Upper lobe of right lung (tissue), 1 donor: Measurements from ENCODE around the gene ENTREP3. TPM values are rescaled to one million over a fixed set of nuclear protein-coding genes. Genes with fewer than 3 reads are reported as not detected.

Source experiments
- ATAC-seq: fragments of 200-7000 bp; cut with Tn5 transposase; one replicate; pipeline ENCODE4 v1.9.1; 2020; ENCODE audit warnings: mild to moderate bottlenecking, moderate library complexity
- DNase-seq: peaks from one replicate; pipeline ENCODE4 v3.0.0-alpha.2; 2020
- H3K27ac ChIP-seq: fragments of 200-600 bp; one replicate; pipeline ENCODE4 v1.8.0; 2022
- H3K27me3 ChIP-seq: fragments of 200-600 bp; one replicate; pipeline ENCODE4 v1.8.0; 2022; ENCODE audit warnings: mild to moderate bottlenecking
- H3K36me3 ChIP-seq: fragments of 200-600 bp; one replicate; pipeline ENCODE4 v1.8.0; 2022
- H3K4me1 ChIP-seq: fragments of 200-600 bp; one replicate; pipeline ENCODE4 v1.8.0; 2022
- H3K4me3 ChIP-seq: fragments of 200-600 bp; one replicate; pipeline ENCODE4 v1.8.0; 2022; ENCODE audit warnings: mild to moderate bottlenecking
- H3K9me3 ChIP-seq: fragments of 200-600 bp; one replicate; pipeline ENCODE4 v1.8.0; 2022
- intact Hi-C: fragments of 100-400 bp; cut with DNase I; formaldehyde crosslinking; loops from one replicate; pipeline ENCODE4 v1.11.0; 2022
- total RNA-seq: library from RNA; stranded (reverse); fragmentation: NEBNext Ultra II Directional; extraction: Animal tissue kit (Norgen Biotek cat#: 25700); gene quantifications from one replicate; pipeline ENCODE4 v1.2.1, GENCODE V29; 2021
- TF ChIP-seq, protein P1 (sequence below): fragments of 200-600 bp; IDR thresholded peaks from one replicate; pipeline ENCODE4 v1.8.0; 2022; ENCODE audit warnings: antibody characterized with exemption
- donor health status: DM: no; HTN: yes; CAD: no; lungs with severe emphysema.

The ENTREP3 gene
- total RNA-seq, 1 donor from 2014 or later, result 27.8 TPM

DNA sequence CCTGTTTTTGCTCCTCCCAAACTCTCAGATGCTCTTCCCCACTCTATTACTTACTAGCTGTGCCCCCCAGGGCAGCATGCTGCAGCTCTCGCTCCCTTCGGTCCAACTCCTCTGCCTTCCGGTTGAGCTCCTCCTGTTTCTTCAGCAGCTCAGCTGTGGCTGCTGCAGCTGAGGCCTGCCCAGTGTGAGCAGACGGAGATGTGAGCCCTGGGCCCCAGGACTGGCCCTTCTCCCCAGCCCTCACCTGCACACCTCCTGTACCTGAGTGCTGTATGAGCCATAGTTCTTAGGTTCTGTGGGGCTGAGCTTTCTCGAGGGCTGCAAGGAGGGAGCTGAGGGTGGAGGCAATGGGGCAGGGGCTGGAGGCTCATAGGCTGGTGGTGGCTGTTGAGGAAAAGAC lies 5.0 kb upstream of the ENTREP3 start:
- H3K27me3 ChIP-seq, result no peaks in the 10 kb centered on the region
- no peak overlapping the region for H3K4me3 ChIP-seq
- H3K4me1 ChIP-seq, result peaks cover 22% of the 10 kb centered on the region
- ATAC-seq (no peak), DNase-seq (no peak)
- TF ChIP-seq, protein P1, sequence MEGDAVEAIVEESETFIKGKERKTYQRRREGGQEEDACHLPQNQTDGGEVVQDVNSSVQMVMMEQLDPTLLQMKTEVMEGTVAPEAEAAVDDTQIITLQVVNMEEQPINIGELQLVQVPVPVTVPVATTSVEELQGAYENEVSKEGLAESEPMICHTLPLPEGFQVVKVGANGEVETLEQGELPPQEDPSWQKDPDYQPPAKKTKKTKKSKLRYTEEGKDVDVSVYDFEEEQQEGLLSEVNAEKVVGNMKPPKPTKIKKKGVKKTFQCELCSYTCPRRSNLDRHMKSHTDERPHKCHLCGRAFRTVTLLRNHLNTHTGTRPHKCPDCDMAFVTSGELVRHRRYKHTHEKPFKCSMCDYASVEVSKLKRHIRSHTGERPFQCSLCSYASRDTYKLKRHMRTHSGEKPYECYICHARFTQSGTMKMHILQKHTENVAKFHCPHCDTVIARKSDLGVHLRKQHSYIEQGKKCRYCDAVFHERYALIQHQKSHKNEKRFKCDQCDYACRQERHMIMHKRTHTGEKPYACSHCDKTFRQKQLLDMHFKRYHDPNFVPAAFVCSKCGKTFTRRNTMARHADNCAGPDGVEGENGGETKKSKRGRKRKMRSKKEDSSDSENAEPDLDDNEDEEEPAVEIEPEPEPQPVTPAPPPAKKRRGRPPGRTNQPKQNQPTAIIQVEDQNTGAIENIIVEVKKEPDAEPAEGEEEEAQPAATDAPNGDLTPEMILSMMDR, result no peak
- no peaks in the 10 kb centered on the region for H3K9me3 ChIP-seq
- intact Hi-C loops, result no loop called here
- H3K36me3 ChIP-seq, result peaks cover 62% of the 10 kb centered on the region
- H3K27ac ChIP-seq, result no peak overlapping the region

- intact Hi-C loops, result loop anchor here (10.0 kb wide), 1 partner anchor 69 kb away; the partner anchor contains the start of gene RUSC1
These were observed 972 bp upstream of the ENTREP3 start for GRCh38 chr1:155256058-155256852.

DNA sequence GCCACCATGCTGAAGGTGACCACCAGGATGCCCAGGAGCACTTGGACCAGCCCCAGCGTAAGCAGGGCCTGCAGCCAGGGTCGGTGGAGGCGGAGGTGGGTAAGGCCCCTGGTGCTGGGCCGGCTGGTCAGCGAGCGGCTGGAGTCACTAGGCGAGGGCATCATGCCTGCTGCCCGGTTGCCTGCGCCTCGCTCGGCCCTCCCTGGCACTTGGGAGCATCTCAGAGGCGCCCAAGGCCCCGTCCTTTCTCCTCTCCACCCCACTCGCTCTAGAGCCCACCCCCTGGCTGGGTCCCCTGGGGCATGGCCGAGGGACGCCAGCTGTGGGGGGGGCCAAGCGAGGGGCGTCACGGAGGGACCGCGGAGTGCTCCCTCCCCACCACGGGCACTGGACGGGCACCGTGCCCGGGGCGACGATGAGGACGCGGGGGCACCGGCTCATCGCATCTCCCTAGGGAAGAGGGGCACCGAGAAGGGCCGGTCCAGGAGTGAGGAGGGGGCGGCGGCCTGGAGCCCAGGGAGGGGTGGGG lies 505 bp downstream of the ENTREP3 start:
- intact Hi-C loops, result loop anchor here (10.0 kb wide), 1 partner anchor 70 kb away; the partner anchor contains the start of gene RUSC1
- ATAC-seq (peak; percentile 1), DNase-seq (peak; percentile 68)
- Histone ChIP-seq H3K36me3 (peaks cover 27% of the 10 kb centered on the region), H3K27me3 (no peaks in the 10 kb centered on the region), H3K9me3 (no peaks in the 10 kb centered on the region), H3K27ac (peak overlapping the region; percentile 95), H3K4me3 (peak overlapping the region; percentile 86), H3K4me1 (peaks cover 26% of the 10 kb centered on the region)
- TF ChIP-seq, protein P1, result no peak

More at GRCh38 chr1:155256058-155256852, 972 bp upstream of the ENTREP3 start:
- Histone ChIP-seq H3K9me3 (no peaks in the 10 kb centered on the region), H3K27me3 (no peaks in the 10 kb centered on the region), H3K27ac (peak overlapping the region; percentile 95), H3K36me3 (peaks cover 36% of the 10 kb centered on the region), H3K4me3 (peak overlapping the region; percentile 86), H3K4me1 (peaks cover 26% of the 10 kb centered on the region)
- ATAC-seq (peak; percentile 0), DNase-seq (no peak)
- TF ChIP-seq, protein P1, result no peak

DNA sequence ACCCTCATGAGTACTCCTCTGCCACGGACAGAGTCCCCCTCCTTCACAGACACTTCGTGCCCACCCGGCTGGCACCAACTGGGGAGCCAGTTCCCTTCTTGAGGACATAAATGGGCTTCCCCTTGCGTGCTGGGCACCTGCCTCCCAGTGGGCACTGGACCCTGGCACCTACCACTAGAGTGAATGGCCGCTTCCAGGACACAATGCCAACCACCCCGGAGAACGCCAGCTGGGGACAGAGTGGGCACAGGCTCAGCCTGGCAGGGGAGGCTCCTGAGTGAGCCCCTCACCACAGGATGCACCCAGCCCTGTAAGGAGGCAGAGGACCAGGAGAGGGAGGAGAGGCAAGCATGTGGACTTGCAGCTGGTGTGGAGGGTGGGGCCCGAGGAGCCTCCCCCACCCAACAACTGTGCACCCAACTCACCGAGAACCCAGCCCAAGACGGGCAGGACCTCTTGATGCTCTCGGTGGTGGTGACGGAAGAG lies 1.0 kb downstream of the ENTREP3 start:
- Histone ChIP-seq H3K36me3 (peaks cover 22% of the 10 kb centered on the region), H3K27me3 (no peaks in the 10 kb centered on the region), H3K9me3 (no peaks in the 10 kb centered on the region), H3K4me3 (peak overlapping the region; percentile 86), H3K4me1 (peaks cover 26% of the 10 kb centered on the region), H3K27ac (peak overlapping the region; percentile 95)
- ATAC-seq (no peak), DNase-seq (no peak)
- intact Hi-C loops, result loop anchor here (10.0 kb wide), 1 partner anchor 71 kb away; the partner anchor contains the start of gene RUSC1
- TF ChIP-seq, protein P1, result no peak

GRCh38 chr1:155253797-155254196 lies 1.5 kb downstream of the ENTREP3 start:
- Histone ChIP-seq H3K9me3 (no peaks in the 10 kb centered on the region), H3K27ac (no peak overlapping the region), H3K4me3 (no peak overlapping the region), H3K4me1 (peaks cover 26% of the 10 kb centered on the region), H3K36me3 (peaks cover 20% of the 10 kb centered on the region), H3K27me3 (no peaks in the 10 kb centered on the region)
- intact Hi-C loops, result loop anchor here (10.0 kb wide), 1 partner anchor 71 kb away; the partner anchor contains the start of gene RUSC1
- no peak for DNase-seq
- TF ChIP-seq, protein P1, result no peak
- no peak for ATAC-seq
